ENCODE data around the gene TRPM2. TPM values are rescaled to one million over a fixed set of nuclear protein-coding genes. Genes with fewer than 3 reads are reported as not detected.

Gene TRPM2
- polyA plus RNA-seq, 2 donors: 1.2 to 1.7 TPM

GRCh38 chr21:44363278-44363677, 9.9 kb downstream of the TRPM2 start:
- 89 to 94% methylated on average over 1 of the region's 1 CpG for WGBS, 2 donors
- no peak overlapping the region for H3K27ac ChIP-seq (ENCODE audit: low read depth in 2 of 2, low read length in 1 of 2)
- no peak overlapping the region for H3K4me3 ChIP-seq (ENCODE audit: low read depth in 1 of 2, low read length in 2 of 2)
- H3K4me1 ChIP-seq (ENCODE audit: control insufficient read depth in 2 of 2, insufficient read depth in 2 of 2, low read length in 1 of 2): no peaks in the 10 kb centered on the region
- H3K27me3 ChIP-seq (ENCODE audit: control insufficient read depth in 1 of 2, insufficient read depth in 2 of 2, low read length in 2 of 2): no peaks in the 10 kb centered on the region
- H3K9me3 ChIP-seq (ENCODE audit: control insufficient read depth in 2 of 2, insufficient read depth in 1 of 2, low read depth in 1 of 2, low read length in 1 of 2): peaks cover 0 to 9% of the 10 kb centered on the region in 2 donors
- H3K36me3 ChIP-seq (ENCODE audit: control insufficient read depth in 2 of 2, insufficient read depth in 2 of 2, low read length in 1 of 2): no peaks in the 10 kb centered on the region

- H3K4me1 ChIP-seq (ENCODE audit: control insufficient read depth in 2 of 2, insufficient read depth in 2 of 2, low read length in 1 of 2): peaks cover 0 to 2% of the 10 kb centered on the region in 2 donors
Observed at GRCh38 chr21:44364151-44365053, 11.0 kb downstream of the TRPM2 start.

DNA sequence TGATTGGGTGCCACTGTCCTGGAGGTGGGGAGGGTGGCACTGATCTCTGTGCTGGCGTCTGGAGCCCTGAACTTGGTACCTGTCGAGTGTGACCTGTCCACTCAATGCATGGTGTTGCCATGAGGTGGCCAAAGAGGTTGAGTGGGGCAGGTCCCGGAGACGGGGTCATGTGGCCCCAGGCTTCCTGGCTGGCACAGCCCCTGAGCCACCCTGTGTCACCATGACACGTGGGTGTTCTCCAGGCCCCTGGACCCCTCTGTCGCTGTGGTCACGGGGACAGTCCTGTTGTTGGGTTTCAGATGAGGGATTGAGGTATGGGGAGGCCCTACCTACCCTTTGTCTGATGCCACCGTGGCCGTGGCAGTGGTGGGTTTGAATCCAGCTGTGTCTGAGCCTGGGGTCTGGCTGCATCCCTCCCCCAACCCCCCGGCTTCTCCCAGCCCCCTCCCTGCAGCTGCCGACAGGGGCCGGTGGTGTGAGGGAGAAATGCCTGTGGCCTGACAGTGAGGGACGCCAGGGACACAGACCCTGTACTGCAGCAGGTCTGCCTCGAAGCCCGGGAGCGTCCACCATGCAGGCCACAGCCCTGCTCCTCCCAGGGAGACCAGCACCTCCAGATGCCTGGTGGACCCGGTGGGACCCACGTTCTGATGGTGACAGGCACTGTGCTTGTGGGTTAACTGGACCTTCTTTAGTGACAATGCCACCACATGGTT, 12.0 kb downstream of the TRPM2 start:
- peaks cover 0 to 5% of the 10 kb centered on the region in 2 donors for H3K27me3 ChIP-seq (ENCODE audit: control insufficient read depth in 1 of 2, insufficient read depth in 2 of 2, low read length in 2 of 2)
- no peaks in the 10 kb centered on the region for H3K36me3 ChIP-seq (ENCODE audit: control insufficient read depth in 2 of 2, insufficient read depth in 2 of 2, low read length in 1 of 2)
- H3K4me3 ChIP-seq (ENCODE audit: low read depth in 1 of 2, low read length in 2 of 2): no peak overlapping the region
- 89 to 90% methylated on average over 18 of the region's 18 CpGs for WGBS, 2 donors
- H3K27ac ChIP-seq (ENCODE audit: low read depth in 2 of 2, low read length in 1 of 2): no peak overlapping the region
- peaks cover 0 to 9% of the 10 kb centered on the region in 2 donors for H3K9me3 ChIP-seq (ENCODE audit: control insufficient read depth in 2 of 2, insufficient read depth in 1 of 2, low read depth in 1 of 2, low read length in 1 of 2)
- H3K4me1 ChIP-seq (ENCODE audit: control insufficient read depth in 2 of 2, insufficient read depth in 2 of 2, low read length in 1 of 2): peaks cover 0 to 4% of the 10 kb centered on the region in 2 donors

More at GRCh38 chr21:44364151-44365053, 11.0 kb downstream of the TRPM2 start:
- no peak overlapping the region for H3K4me3 ChIP-seq (ENCODE audit: low read depth in 1 of 2, low read length in 2 of 2)
- no peaks in the 10 kb centered on the region for H3K36me3 ChIP-seq (ENCODE audit: control insufficient read depth in 2 of 2, insufficient read depth in 2 of 2, low read length in 1 of 2)
- peaks cover 0 to 5% of the 10 kb centered on the region in 2 donors for H3K27me3 ChIP-seq (ENCODE audit: control insufficient read depth in 1 of 2, insufficient read depth in 2 of 2, low read length in 2 of 2)
- 80 to 82% methylated on average over 22 of the region's 22 CpGs for WGBS, 2 donors
- H3K27ac ChIP-seq (ENCODE audit: low read depth in 2 of 2, low read length in 1 of 2): no peak overlapping the region
- H3K9me3 ChIP-seq (ENCODE audit: control insufficient read depth in 2 of 2, insufficient read depth in 1 of 2, low read depth in 1 of 2, low read length in 1 of 2): peaks cover 0 to 9% of the 10 kb centered on the region in 2 donors

DNA sequence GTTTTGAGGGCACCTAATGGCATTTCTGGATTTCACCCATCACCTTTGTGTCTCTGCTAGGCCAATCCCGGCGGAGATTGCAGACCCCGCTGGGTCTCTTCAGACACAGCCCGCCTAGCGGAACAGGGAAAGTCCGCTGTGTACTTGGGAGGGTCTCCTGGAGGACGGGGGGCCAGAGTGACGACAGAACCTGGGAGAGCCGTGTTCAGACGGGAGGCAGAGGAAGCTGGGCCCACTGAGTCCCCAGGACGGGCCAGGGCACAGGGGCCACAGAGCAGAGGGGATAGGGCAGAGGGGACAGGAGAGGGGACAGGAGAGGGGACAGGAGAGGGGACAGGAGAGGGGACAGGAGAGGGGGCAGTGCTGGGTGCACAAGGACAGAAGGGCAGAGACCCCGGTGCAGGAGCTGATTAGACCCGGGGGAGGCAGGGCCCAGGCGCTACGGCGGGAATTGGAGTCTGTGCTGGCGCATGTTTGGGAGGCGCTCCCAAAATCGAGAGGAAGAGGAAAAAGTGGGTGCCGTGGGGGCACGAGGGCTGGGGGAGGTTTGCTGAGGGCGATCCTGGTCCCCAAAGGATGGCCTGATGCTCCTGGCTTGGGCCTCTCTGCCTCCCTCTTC, 12.7 kb downstream of the TRPM2 start:
- Histone ChIP-seq H3K4me3 (ENCODE audit: low read depth in 1 of 2, low read length in 2 of 2) (no peak overlapping the region), H3K36me3 (ENCODE audit: control insufficient read depth in 2 of 2, insufficient read depth in 2 of 2, low read length in 1 of 2) (no peaks in the 10 kb centered on the region), H3K27ac (ENCODE audit: low read depth in 2 of 2, low read length in 1 of 2) (no peak overlapping the region), H3K9me3 (ENCODE audit: control insufficient read depth in 2 of 2, insufficient read depth in 1 of 2, low read depth in 1 of 2, low read length in 1 of 2) (peaks cover 0 to 9% of the 10 kb centered on the region in 2 donors), H3K4me1 (ENCODE audit: control insufficient read depth in 2 of 2, insufficient read depth in 2 of 2, low read length in 1 of 2) (peaks cover 0 to 4% of the 10 kb centered on the region in 2 donors), H3K27me3 (ENCODE audit: control insufficient read depth in 1 of 2, insufficient read depth in 2 of 2, low read length in 2 of 2) (peaks cover 0 to 5% of the 10 kb centered on the region in 2 donors)
- WGBS, 2 donors: 87 to 92% methylated on average over 22 of the region's 22 CpGs

DNA sequence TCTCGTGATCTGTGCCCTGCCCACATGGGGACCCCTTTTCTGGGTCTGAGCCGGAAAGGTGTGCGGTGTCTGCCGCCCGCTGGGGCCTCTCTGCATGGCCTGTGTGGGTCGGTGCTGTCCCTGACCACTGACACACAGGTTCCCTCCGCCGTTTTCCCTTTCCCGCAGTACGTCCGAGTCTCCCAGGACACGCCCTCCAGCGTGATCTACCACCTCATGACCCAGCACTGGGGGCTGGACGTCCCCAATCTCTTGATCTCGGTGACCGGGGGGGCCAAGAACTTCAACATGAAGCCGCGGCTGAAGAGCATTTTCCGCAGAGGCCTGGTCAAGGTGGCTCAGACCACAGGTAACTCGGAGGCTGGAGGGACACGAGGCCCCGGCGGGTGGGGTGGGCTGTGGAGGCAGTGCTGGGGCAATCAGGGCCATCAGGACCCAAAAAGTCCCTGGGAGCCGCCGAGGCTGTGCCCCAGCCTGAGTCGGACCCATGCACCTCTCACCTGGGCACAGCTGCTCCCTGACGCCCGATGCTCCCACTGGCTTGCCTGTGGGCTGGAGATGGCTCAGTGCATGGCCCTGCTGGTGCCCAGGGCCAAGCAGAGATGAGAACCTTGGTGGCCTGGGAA, 13.3 kb downstream of the TRPM2 start:
- peaks cover 0 to 5% of the 10 kb centered on the region in 2 donors for H3K27me3 ChIP-seq (ENCODE audit: control insufficient read depth in 1 of 2, insufficient read depth in 2 of 2, low read length in 2 of 2)
- peaks cover 0 to 4% of the 10 kb centered on the region in 2 donors for H3K4me1 ChIP-seq (ENCODE audit: control insufficient read depth in 2 of 2, insufficient read depth in 2 of 2, low read length in 1 of 2)
- WGBS, 2 donors: 90 to 92% methylated on average over 25 to 28 of the region's 28 CpGs
- no peak overlapping the region for H3K27ac ChIP-seq (ENCODE audit: low read depth in 2 of 2, low read length in 1 of 2)
- H3K36me3 ChIP-seq (ENCODE audit: control insufficient read depth in 2 of 2, insufficient read depth in 2 of 2, low read length in 1 of 2): no peaks in the 10 kb centered on the region
- H3K4me3 ChIP-seq (ENCODE audit: low read depth in 1 of 2, low read length in 2 of 2): no peak overlapping the region
- peaks cover 0 to 9% of the 10 kb centered on the region in 2 donors for H3K9me3 ChIP-seq (ENCODE audit: control insufficient read depth in 2 of 2, insufficient read depth in 1 of 2, low read depth in 1 of 2, low read length in 1 of 2)

DNA sequence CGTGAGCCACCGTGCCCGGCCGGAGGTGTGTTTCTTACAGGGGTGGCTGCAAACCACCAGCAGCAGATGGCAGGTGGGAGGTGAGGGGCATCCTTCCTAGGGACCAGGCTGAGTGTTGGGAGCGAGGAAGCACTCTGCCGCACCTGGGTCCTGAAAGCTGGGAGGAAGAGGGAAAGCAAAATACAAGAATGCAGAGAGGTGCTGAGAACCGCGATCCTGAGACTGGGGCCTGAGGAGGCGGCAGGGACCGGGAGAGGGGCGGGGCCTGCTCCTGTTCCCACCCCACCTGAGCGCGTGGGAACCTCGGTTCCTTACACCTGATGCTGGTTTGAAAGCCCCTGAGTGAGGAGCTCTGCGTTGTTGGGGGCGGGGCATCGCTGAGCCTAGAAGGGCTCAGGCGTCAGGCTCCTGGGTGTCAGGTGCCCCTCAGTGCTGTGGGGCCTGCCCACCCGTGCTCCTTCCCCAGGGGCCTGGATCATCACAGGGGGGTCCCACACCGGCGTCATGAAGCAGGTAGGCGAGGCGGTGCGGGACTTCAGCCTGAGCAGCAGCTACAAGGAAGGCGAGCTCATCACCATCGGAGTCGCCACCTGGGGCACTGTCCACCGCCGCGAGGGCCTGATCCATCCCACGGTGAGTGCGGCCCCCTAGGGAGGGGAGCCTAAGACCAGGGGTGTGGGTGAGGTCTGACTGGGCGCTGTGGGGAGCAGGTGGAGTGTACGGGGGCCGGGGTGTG, 15.5 kb downstream of the TRPM2 start:
- no peak overlapping the region for H3K4me3 ChIP-seq (ENCODE audit: low read depth in 1 of 2, low read length in 2 of 2)
- no peak overlapping the region for H3K27ac ChIP-seq (ENCODE audit: low read depth in 2 of 2, low read length in 1 of 2)
- peaks cover 0 to 6% of the 10 kb centered on the region in 2 donors for H3K9me3 ChIP-seq (ENCODE audit: control insufficient read depth in 2 of 2, insufficient read depth in 1 of 2, low read depth in 1 of 2, low read length in 1 of 2)
- H3K4me1 ChIP-seq (ENCODE audit: control insufficient read depth in 2 of 2, insufficient read depth in 2 of 2, low read length in 1 of 2): peaks cover 0 to 4% of the 10 kb centered on the region in 2 donors
- 35 to 37% methylated on average over 35 of the region's 35 CpGs for WGBS, 2 donors
- H3K27me3 ChIP-seq (ENCODE audit: control insufficient read depth in 1 of 2, insufficient read depth in 2 of 2, low read length in 2 of 2): peaks cover 0 to 5% of the 10 kb centered on the region in 2 donors
- no peaks in the 10 kb centered on the region for H3K36me3 ChIP-seq (ENCODE audit: control insufficient read depth in 2 of 2, insufficient read depth in 2 of 2, low read length in 1 of 2)

DNA sequence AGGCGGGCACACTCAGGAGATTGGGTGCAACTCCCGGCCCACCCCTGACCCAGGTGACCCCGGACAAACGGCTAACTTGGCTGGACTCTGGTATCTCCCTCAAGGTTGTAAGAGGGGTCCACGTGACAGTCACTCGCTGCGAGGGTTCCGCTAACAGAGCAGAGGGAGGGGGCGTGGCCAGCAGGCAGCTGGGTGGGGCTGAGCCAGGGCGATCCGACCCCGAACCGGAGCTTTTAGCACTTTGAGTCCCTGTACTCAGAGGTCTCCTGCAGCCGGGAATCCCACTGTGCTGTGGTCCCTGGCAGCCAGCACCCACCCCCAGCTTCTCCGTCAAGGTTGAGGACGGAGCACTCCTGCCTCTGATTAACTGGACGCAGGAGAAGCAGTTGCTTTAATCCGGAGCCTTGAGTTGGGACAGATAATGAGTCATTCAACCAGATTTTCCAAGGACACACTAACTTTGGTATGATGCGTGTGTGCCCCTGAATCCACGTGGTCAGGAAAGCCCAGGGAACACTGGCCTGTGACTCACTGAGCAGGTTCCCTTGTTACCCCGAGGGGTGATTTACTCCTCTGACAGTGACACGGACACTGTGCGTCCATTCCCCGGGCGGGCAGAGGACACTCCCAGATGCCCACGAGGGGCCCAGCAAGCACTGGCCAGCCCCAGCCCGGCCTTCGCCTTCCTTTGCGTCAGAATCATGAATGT, 16.8 kb downstream of the TRPM2 start:
- 27 to 30% methylated on average over 27 to 29 of the region's 29 CpGs for WGBS, 2 donors
- H3K36me3 ChIP-seq (ENCODE audit: control insufficient read depth in 2 of 2, insufficient read depth in 2 of 2, low read length in 1 of 2): no peaks in the 10 kb centered on the region
- H3K27me3 ChIP-seq (ENCODE audit: control insufficient read depth in 1 of 2, insufficient read depth in 2 of 2, low read length in 2 of 2): peaks cover 0 to 5% of the 10 kb centered on the region in 2 donors
- peaks cover 0 to 4% of the 10 kb centered on the region in 2 donors for H3K4me1 ChIP-seq (ENCODE audit: control insufficient read depth in 2 of 2, insufficient read depth in 2 of 2, low read length in 1 of 2)
- no peak overlapping the region for H3K4me3 ChIP-seq (ENCODE audit: low read depth in 1 of 2, low read length in 2 of 2)
- no peak overlapping the region for H3K27ac ChIP-seq (ENCODE audit: low read depth in 2 of 2, low read length in 1 of 2)
- H3K9me3 ChIP-seq (ENCODE audit: control insufficient read depth in 2 of 2, insufficient read depth in 1 of 2, low read depth in 1 of 2, low read length in 1 of 2): no peaks in the 10 kb centered on the region

- no peaks in the 10 kb centered on the region for H3K36me3 ChIP-seq (ENCODE audit: control insufficient read depth in 2 of 2, insufficient read depth in 2 of 2, low read length in 1 of 2)
- H3K27me3 ChIP-seq (ENCODE audit: control insufficient read depth in 1 of 2, insufficient read depth in 2 of 2, low read length in 2 of 2): peaks cover 0 to 5% of the 10 kb centered on the region in 2 donors
- H3K27ac ChIP-seq (ENCODE audit: low read depth in 2 of 2, low read length in 1 of 2): no peak overlapping the region
- WGBS, 2 donors: 86 to 89% methylated on average over 34 to 35 of the region's 37 CpGs
- peaks cover 0 to 8% of the 10 kb centered on the region in 2 donors for H3K4me1 ChIP-seq (ENCODE audit: control insufficient read depth in 2 of 2, insufficient read depth in 2 of 2, low read length in 1 of 2)
- H3K9me3 ChIP-seq (ENCODE audit: control insufficient read depth in 2 of 2, insufficient read depth in 1 of 2, low read depth in 1 of 2, low read length in 1 of 2): no peaks in the 10 kb centered on the region
- no peak overlapping the region for H3K4me3 ChIP-seq (ENCODE audit: low read depth in 1 of 2, low read length in 2 of 2)
Observed at GRCh38 chr21:44370786-44371410, 17.5 kb downstream of the TRPM2 start.

Data from esophagus (tissue), 2 donors.